Activated CD8-positive, alpha-beta memory T cell treated with anti-CD3 and anti-CD28 coated beads for 24 hours (primary cell): ENCODE data around the gene CABCOCO1.

Experiments
- DNase-seq: peaks from one replicate; pipeline ENCODE4 v3.0.0-alpha.2; 2020

Gene CABCOCO1, protein sequence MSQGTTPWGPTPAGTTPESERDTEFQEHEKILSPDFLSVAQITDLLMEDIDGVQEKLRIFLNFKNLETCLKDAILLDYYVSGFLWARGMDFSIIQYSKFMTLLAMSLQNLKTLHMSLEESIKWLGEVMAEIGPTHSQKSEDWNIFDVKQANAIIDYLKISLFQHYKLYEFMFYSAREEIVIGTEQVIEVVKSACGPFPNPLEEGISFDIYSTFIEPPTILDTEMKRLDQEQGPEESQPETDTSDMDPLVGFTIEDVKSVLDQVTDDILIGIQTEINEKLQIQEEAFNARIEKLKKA

DNA sequence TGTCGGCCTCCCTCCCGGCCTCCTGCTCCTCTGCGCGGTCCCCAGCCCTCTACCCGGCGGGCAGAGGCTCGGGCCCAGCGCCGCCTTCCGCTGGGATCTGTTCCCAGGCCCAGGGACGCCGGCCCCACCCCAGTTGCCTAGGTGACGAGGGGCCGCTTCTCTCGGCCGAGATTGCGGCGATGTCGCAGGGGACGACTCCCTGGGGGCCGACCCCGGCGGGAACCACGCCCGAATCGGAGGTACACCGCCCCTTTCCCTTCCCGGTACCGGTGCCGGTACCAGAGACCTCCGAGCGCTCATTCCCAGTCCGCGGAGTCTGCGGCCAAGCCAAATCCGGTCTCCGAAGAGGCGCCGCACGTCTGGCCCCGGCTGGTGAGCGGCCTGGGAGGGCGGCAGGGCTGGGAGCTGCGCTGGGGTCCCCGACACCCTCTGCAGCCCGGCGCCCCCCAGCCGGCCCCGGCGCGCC lies at the start of gene CABCOCO1:
TSS of gene CABCOCO1 (plus strand) at position 136 of the 466 bp plus-strand sequence. CDS start at position 180, 44 bp downstream.
- DNase-seq: no peak

DNA sequence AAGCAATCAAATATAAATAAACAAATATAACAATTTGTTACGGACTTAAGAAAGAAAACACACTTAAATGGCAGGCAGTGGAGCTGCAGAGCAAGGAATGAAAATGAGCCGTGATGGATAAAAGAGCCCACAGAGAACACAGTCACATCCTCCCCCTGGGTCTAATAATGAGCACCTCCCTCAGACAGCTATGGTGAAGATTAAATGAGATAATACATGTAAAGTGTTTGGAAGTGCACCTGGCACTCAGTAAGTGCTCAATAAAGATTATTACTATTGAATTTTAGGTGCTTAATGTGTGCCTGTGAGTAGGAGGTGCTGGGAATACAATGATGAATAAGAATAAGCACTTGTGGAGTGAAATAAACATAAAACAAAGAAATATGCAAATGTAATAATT lies 49.1 kb upstream of the CABCOCO1 start:
- DNase-seq: no peak

DNA sequence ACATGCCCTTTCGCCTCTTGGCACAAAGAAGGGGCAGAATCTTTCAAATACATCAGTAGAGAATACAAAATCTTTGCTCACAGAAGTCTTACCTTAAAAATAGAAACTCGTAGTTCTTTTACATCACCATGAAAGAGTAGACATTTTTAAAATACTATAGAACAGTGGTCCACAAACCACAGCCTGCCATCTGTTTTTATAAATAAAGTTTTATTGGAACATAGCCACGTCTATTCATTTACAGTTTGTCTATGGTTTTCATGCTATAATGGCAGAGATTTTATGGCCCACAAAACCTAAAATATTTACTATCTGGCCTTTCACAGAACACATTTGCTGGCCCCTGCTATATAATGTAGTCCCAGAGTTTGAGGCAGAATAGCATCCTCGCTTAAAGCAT lies 46.1 kb upstream of the CABCOCO1 start:
- DNase-seq: no peak

GRCh38 chr10:61617180-61617579 lies 45.5 kb upstream of the CABCOCO1 start:
- DNase-seq: no peak

DNA sequence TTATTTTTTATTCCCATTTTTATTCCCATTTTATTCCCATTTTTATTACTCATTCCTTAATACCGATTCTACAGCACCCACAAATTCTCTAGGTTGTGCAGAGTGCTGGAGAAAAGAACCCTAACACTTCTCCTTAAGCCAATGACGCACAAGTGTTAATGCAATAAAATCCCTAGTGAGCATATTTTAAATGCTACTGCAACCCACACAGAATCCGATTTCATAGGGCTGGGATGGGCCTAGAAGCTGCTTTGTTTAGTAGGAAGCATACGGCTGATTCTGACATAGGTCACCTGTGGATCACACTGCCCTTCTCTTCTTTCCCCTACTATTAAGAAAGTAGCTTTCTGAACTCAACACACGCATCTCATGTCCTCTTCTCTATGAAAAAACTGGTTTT lies 45.1 kb upstream of the CABCOCO1 start:
- DNase-seq: no peak

GRCh38 chr10:61618388-61618961 lies 44.3 kb upstream of the CABCOCO1 start:
- no peak for DNase-seq

- no peak for DNase-seq
Measured at GRCh38 chr10:61620506-61620905, 42.2 kb upstream of the CABCOCO1 start.

DNA sequence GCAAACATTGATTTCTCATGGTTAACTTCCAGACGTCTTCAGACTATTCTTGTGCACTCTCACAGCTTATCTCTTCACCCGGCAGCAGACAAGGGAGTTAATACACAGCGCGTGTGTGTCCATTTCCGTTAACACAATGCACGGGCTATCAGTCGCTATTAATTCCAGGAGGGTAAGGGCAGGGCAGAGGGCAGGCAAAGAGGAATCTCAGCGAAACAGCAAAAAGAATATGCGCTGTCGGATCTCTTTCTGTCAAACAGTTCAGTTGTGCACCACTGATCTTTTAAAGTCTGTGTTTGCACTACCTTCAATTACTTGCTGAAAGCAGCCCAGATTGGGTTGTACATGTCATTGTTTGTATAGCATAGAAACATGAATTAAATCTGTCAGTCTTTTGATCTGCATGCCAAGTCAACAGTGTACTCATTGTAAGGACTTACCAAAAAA lies 41.1 kb upstream of the CABCOCO1 start:
- no peak for DNase-seq

DNA sequence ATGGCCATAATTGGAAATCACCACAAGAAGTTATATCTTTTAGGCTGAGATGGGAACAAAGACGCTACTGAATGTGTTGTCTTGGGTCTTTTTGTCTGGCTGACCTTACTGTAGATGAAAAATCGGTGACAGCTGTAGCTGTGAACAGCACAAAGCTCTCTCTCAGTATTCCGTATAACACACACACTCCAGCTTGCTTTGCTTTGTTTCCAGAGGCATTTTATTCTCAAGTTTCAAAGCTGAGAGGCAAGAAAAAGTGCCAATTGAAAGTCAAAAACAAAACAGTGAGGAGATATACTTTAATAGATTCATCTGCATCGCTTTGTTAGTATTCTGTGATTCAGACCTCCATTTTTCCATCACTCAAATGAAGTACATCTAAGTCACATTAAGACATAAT lies 39.6 kb upstream of the CABCOCO1 start:
- DNase-seq: no peak

- no peak for DNase-seq
Measured at GRCh38 chr10:61626209-61626608, 36.5 kb upstream of the CABCOCO1 start.

GRCh38 chr10:61627266-61627665 lies 35.5 kb upstream of the CABCOCO1 start:
- no peak for DNase-seq

GRCh38 chr10:61628151-61628874 lies 34.4 kb upstream of the CABCOCO1 start:
- DNase-seq: no peak

DNA sequence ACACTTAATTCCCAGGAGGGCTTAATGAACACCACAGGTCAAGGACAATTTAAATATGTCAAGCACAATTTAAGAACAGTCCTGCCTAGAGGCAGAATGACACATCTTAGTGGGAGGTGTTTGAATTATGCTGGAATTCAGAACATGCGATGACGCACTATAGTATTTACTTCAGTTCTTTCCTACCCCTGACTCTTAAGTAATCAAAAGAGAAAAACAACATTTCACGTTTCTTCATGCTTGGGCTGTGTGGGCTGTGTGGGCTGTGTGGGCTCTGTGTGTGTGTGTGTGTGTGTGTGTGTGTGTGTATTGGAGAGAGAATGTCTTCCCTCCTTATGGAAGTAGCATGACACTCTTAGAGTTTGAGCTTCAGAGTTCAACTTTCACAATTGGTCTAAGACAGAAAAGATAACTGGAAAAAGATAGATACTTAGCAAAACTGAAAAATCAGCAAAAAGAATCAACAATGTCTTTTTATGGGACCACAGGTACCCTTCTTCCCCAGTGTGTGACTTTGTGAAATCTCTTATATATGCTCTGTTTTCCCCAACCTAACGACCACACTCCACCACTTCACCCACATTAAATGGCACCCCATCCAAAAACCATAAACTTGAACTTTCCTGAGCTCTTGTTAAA lies 33.7 kb upstream of the CABCOCO1 start:
- no peak for DNase-seq

DNA sequence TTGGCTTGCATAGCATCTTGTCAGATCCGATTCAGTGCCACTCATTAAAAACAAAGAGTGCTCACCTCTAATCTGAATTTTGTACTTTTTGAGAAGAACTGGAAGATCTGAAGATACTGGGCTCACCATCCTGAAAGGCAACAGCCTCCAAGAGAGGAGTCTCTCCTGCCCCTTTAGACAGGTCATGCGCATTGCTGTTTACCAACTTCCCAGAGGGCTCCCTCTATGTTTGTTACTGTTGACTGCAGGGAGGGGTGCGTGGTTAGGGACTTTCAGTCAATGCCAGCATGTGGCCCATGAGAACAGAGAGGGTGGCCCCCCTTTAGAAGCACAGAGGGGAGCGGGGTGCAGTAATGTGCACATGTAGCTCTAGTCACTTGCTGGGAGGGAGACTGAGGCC lies 33.2 kb upstream of the CABCOCO1 start:
- DNase-seq: no peak

- no peak for DNase-seq
Measured at GRCh38 chr10:61632057-61632670, 30.6 kb upstream of the CABCOCO1 start.

DNA sequence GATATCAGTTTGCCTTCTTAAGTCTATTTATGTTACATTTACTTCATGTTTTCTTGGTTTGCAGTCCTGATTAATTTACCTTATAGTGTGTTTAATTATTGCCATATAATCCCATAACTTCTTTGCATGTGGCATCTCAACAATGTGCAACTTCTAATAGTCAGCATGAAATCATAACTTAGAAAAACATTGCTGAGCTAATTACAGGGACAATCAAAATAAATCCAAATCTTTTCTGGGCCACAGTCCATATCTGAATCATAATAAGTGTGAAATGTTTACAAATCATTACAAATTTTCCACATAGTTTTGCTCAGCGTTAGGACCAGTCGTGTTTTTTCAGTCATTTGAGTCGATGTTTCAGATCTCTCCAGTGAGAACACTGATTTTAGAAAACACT lies 29.1 kb upstream of the CABCOCO1 start:
- DNase-seq: no peak

- DNase-seq: no peak
Measured at GRCh38 chr10:61634746-61635145, 28.0 kb upstream of the CABCOCO1 start.

DNA sequence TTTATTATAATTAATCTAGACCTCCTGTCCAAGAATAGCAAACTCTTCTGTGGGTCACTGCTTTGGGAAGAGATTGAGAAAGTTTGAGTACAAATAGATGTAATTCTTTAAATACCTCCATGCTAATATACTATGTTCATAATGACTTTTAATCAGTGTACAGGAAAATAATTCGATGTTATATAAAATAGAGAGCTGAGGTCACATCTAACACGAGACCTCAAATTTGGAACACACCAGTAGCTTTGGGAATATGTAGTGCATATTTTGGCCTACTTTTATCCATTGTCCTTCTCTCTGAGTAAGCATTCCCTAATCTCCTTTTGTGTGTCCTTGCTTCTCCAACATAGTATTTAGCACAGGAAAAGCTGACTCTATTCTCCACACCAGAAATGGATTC lies 27.3 kb upstream of the CABCOCO1 start:
- DNase-seq: no peak

GRCh38 chr10:61635932-61636331 lies 26.8 kb upstream of the CABCOCO1 start:
- DNase-seq: no peak

- DNase-seq: no peak
Measured at GRCh38 chr10:61639952-61640351, 22.8 kb upstream of the CABCOCO1 start.

GRCh38 chr10:61640856-61641255 lies 21.9 kb upstream of the CABCOCO1 start:
- DNase-seq: no peak

- DNase-seq: no peak
Measured at GRCh38 chr10:61642150-61642571, 20.6 kb upstream of the CABCOCO1 start.

DNA sequence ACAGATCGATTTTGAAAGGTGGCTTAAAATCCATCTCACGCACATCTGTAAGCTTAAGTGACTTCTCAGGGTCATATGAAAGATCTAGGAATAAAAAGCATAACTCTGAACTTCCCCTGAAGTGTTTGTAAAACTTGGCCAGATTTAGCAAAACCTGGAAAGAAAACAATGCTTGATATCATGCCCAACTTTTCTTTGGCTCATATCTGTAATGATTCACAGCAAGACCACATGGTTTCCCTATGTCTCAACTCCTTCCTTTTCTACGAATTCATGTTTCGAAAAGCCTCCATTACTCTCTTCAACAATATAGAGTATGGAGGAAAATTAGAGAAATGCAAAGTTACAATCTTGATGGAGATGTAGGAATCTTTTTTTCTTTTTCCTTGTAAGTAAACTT lies 20.1 kb upstream of the CABCOCO1 start:
- no peak for DNase-seq
